ENCODE data around the gene C4orf50.

- TF ChIP-seq GATA2 (IDR thresholded peaks at IDR 0.05; ENCODE audit: low read depth, low read length) = no peak
- no peak for TF ChIP-seq GATA3 (IDR thresholded peaks at IDR 0.05; ENCODE audit: low read depth, low read length)
Observed at GRCh38 chr4:5899396-5899795, 118.8 kb downstream of the C4orf50 start.
